H7 (cell line): ENCODE data around the gene ATE1. TPM values are rescaled to one million over a fixed set of nuclear protein-coding genes. Genes with fewer than 3 reads are reported as not detected.
"Not testable (repeated sequence)": the region's sequence is repeated elsewhere in the genome, so short reads cannot be mapped to it uniquely, and the experiment has no call there.

ENCODE experiments used
- DNase-seq: peaks from one replicate; pipeline ENCODE4 v3.0.0; 2012
- H3K27me3 ChIP-seq: 2 replicates; pipeline ENCODE4 v1.6.0; 2011; ENCODE audit warnings: mild to moderate bottlenecking, low read length; ENCODE audit not compliant: control insufficient read depth, insufficient read depth
- H3K36me3 ChIP-seq: replicated peaks from 2 replicates; pipeline ENCODE4 v1.5.1; 2011; ENCODE audit warnings: low read length; ENCODE audit not compliant: control insufficient read depth, insufficient read depth
- H3K4me3 ChIP-seq: 2 replicates; pipeline ENCODE4 v1.5.1; 2011; ENCODE audit warnings: low read depth, mild to moderate bottlenecking, control low read depth, low read length, moderate library complexity; ENCODE audit not compliant: insufficient read depth
- total RNA-seq: library from RNA; depleted of rRNA; stranded (reverse); fragments of >200 nt; shearing (Covaris generic); gene quantifications from 2 replicates; pipeline ENCODE4 v1.2.3, GENCODE V29; 2014

Gene ATE1
- total RNA-seq, 1 experiment from 2014 or later: 13.4 TPM

- peaks cover 1% of the 10 kb centered on the region; the same call in 1 of the 2 replicates for H3K36me3 ChIP-seq
- H3K27me3 ChIP-seq: no peaks in the 10 kb centered on the region
- DNase-seq: no peak
- H3K4me3 ChIP-seq: no peak overlapping the region
Observed at GRCh38 chr10:121838931-121839330, 88.9 kb downstream of the ATE1 start.

- H3K4me3 ChIP-seq: no peak overlapping the region
- DNase-seq: no peak
- no peaks in the 10 kb centered on the region for H3K27me3 ChIP-seq
- H3K36me3 ChIP-seq: peaks cover 1% of the 10 kb centered on the region; the same call in 1 of the 2 replicates
Observed at GRCh38 chr10:121838149-121838548, 89.7 kb downstream of the ATE1 start.

- H3K36me3 ChIP-seq: peaks cover 1% of the 10 kb centered on the region; the same call in 1 of the 2 replicates
- no peak overlapping the region for H3K4me3 ChIP-seq
- no peak for DNase-seq
- H3K27me3 ChIP-seq: no peaks in the 10 kb centered on the region
Observed at GRCh38 chr10:121836171-121836570, 91.7 kb downstream of the ATE1 start.

GRCh38 chr10:121835376-121835775, 92.5 kb downstream of the ATE1 start:
- no peak for DNase-seq
- H3K27me3 ChIP-seq: no peaks in the 10 kb centered on the region
- peaks cover 1% of the 10 kb centered on the region; the same call in 1 of the 2 replicates for H3K36me3 ChIP-seq
- no peak overlapping the region for H3K4me3 ChIP-seq

GRCh38 chr10:121834757-121835156, 93.1 kb downstream of the ATE1 start:
- Histone ChIP-seq H3K36me3 (peaks cover 1% of the 10 kb centered on the region; the same call in 1 of the 2 replicates), H3K4me3 (no peak overlapping the region), H3K27me3 (no peaks in the 10 kb centered on the region)
- no peak for DNase-seq

GRCh38 chr10:121833387-121833786, 94.4 kb downstream of the ATE1 start:
- H3K4me3 ChIP-seq: no peak overlapping the region
- H3K27me3 ChIP-seq: no peaks in the 10 kb centered on the region
- peaks cover 1% of the 10 kb centered on the region; the same call in 1 of the 2 replicates for H3K36me3 ChIP-seq
- no peak for DNase-seq

- Histone ChIP-seq H3K4me3 (no peak overlapping the region), H3K27me3 (no peaks in the 10 kb centered on the region), H3K36me3 (peaks cover 1% of the 10 kb centered on the region; the same call in 1 of the 2 replicates)
- DNase-seq: no peak
Observed at GRCh38 chr10:121832647-121833046, 95.2 kb downstream of the ATE1 start.

- DNase-seq: no peak
- Histone ChIP-seq H3K27me3 (no peaks in the 10 kb centered on the region), H3K36me3 (peaks cover 1% of the 10 kb centered on the region; the same call in 1 of the 2 replicates), H3K4me3 (no peak overlapping the region)
Observed at GRCh38 chr10:121831777-121832176, 96.1 kb downstream of the ATE1 start.

- no peak for DNase-seq
- H3K27me3 ChIP-seq: no peaks in the 10 kb centered on the region
- no peak overlapping the region for H3K4me3 ChIP-seq
- peaks cover 1% of the 10 kb centered on the region; the same call in 1 of the 2 replicates for H3K36me3 ChIP-seq
Observed at GRCh38 chr10:121831237-121831636, 96.6 kb downstream of the ATE1 start.

GRCh38 chr10:121830101-121830500, 97.7 kb downstream of the ATE1 start:
- Histone ChIP-seq H3K36me3 (no peaks in the 10 kb centered on the region), H3K4me3 (no peak overlapping the region), H3K27me3 (no peaks in the 10 kb centered on the region)
- no peak for DNase-seq

GRCh38 chr10:121828045-121828444, 99.8 kb downstream of the ATE1 start:
- Histone ChIP-seq H3K36me3 (no peaks in the 10 kb centered on the region), H3K27me3 (no peaks in the 10 kb centered on the region), H3K4me3 (no peak overlapping the region)
- no peak for DNase-seq

- not testable (repeated sequence) for DNase-seq, H3K4me3 ChIP-seq, H3K36me3 ChIP-seq, H3K27me3 ChIP-seq
Observed at GRCh38 chr10:121826773-121827172, 101.1 kb downstream of the ATE1 start.

- Histone ChIP-seq H3K27me3 (no peaks in the 10 kb centered on the region), H3K4me3 (no peak overlapping the region), H3K36me3 (no peaks in the 10 kb centered on the region)
- DNase-seq: peak; percentile 41
Observed at GRCh38 chr10:121823993-121824463, 103.8 kb downstream of the ATE1 start.

- H3K4me3 ChIP-seq: no peak overlapping the region
- DNase-seq: no peak
- H3K27me3 ChIP-seq: no peaks in the 10 kb centered on the region
- no peaks in the 10 kb centered on the region for H3K36me3 ChIP-seq
Observed at GRCh38 chr10:121822724-121823123, 105.1 kb downstream of the ATE1 start.

- DNase-seq: no peak
- no peak overlapping the region for H3K4me3 ChIP-seq
- no peaks in the 10 kb centered on the region for H3K36me3 ChIP-seq
- H3K27me3 ChIP-seq: no peaks in the 10 kb centered on the region
Observed at GRCh38 chr10:121822180-121822579, 105.7 kb downstream of the ATE1 start.

GRCh38 chr10:121819049-121819448, 108.8 kb downstream of the ATE1 start:
- no peak for DNase-seq
- H3K36me3 ChIP-seq: no peaks in the 10 kb centered on the region
- H3K4me3 ChIP-seq: no peak overlapping the region
- no peaks in the 10 kb centered on the region for H3K27me3 ChIP-seq
